Activated T-helper 1 cell treated with Interleukin-2 at 50 U/mL for 16 hours (primary cell): ENCODE results near the gene ZFP42.
"Not testable (repeated sequence)": the region's sequence is repeated elsewhere in the genome, so short reads cannot be mapped to it uniquely, and the experiment has no call there.

Experiments used
- DNase-seq: peaks from one replicate; pipeline ENCODE4 v3.0.0-alpha.2; 2020; ENCODE audit warnings: low read depth

Gene ZFP42

DNA sequence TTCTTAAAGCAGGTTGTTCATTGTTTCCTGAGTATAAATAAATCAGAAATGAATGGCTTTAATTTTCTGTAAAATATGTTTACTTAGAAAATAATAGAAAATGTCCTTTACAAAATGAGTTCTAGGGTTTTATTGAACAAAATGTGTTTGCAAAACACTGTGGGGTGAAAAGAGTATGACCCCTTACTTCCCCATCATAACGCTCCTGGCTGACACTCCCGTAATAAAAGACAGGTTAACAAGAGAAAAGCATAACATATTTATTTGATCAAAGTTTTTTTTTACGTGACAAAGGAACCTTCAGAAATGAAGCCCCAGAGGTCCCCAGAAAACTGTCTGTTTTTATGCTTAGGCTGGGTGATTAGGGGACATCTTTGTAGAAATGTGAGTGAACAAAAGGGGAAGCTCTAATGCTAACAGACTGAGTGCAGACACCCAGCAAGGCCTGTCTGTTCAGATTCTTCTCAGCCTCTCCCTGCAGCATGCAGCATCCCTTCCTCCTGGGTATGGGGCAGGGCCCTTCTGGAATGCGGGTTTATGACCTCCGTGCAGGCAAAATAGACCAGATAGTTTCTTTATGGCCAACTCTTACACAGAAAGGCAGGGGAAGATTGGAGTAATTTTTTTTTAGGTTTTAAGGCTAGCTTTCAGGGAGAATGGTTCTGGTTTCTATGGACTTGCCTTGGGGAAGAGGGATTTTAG, 26.1 kb downstream of the ZFP42 start:
- DNase-seq = no peak

DNA sequence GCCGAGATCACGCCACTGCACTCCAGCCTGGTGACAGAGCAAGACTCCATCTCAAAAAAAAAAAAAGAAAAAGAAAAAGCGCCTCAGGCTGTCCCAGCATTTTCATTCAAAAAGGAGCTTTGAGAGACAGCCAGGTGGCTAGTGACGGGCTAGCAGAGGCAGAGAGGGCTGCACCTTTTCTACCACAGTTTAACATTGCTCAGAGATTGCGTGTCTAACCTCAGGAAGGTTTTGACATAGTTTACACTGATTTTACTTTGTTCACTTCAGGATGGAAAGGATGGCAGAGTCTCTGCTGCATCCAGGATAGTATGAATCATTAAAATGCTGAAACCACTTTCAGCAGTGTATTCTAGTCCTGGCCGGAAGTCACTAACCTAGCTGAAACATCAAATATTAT, 28.1 kb downstream of the ZFP42 start:
- DNase-seq = no peak

DNA sequence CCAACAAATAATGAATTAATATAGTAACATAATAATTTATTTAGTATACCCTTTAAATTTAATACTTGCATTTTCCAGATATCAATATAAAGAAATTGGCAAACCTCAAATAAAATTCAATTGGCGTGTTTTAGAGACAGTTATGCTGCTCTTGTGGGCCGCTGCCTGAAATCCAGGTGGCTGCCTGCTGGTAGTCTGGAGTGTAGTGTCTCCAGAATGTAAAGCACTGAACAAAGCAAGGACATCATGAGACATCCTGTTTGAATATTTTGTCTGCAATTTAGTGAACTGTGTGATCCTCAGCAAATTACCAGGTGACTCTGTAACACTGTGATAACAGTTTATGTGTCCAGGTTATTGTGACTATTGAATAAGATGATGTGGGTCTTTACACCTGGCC, 29.9 kb downstream of the ZFP42 start:
- no peak for DNase-seq

DNA sequence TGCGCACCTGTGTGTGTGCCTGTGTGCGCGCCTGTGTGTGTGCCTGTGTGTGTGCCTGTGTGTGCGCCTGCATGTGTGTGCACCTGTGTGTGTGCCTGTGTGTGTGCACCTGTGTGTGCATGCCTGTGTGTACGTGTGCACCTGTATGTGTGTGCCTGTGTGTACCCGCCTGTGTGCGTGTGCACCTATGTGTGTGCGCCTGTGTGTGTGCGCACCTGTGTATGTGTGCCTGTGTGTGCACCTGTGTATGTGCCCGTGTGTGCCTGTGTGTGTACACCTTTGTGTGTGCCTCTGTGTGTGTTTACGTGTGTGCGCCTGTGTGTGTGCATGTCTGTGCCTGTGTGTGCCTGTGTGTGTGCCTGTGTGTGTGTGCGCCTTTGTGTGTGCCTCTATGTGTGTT, 33.5 kb downstream of the ZFP42 start:
- no peak for DNase-seq

DNA sequence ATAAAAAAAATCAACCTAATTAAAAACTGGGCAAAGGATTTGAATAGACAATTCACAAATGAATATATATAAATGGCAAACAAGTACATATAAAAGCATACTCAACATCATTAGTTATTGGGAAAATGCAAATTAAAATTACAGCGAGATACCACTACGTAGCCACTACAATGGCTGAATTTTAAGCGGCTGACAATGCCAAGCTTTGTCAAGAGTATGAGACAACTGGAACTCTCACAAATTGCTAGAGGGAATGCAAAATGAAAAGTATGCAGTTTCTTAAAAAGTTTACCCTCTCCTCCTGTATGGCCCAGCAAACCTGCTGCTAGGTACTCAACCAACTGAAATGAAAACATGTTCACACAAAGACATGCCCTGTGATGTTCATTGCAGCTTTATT, 34.8 kb downstream of the ZFP42 start:
- no peak for DNase-seq

DNA sequence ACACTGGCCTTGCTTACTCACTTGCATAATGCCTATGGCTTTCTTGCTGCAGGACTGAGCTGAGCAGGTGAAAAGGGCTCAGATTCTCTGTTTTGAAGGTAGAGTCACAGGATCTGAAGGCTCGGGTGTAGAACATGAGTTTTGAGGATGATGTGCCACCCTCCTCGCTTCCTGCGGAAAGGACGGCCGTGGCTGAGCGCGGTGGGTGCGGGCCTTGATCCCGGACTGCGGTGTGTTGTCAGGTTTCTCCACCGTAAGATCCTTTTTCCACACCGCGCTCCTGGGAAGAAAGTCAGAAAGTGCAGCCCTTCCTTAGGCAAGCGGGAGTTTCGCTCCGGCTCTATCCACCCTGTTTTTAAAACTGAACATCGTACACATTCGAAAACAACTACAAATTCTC, 36.2 kb downstream of the ZFP42 start:
- DNase-seq = no peak

DNA sequence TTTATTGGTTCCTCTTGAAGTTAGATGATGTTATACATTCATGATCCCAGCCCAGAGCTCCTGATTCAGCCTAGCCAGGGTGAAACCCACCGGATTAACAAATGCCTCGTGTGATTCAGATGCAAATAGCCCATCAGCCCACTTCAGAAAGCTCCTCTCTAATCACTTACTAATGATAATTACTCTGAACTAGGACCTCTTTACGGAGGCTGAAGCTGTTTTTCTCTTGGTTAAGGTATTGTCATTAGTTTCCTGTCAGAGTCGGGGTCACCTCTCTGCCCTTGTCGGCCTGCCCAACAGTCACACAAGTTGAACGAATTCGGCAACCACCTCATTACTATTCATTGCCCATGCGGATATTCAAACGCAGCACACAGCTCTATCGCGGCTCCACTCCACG, 36.6 kb downstream of the ZFP42 start:
- no peak for DNase-seq

DNA sequence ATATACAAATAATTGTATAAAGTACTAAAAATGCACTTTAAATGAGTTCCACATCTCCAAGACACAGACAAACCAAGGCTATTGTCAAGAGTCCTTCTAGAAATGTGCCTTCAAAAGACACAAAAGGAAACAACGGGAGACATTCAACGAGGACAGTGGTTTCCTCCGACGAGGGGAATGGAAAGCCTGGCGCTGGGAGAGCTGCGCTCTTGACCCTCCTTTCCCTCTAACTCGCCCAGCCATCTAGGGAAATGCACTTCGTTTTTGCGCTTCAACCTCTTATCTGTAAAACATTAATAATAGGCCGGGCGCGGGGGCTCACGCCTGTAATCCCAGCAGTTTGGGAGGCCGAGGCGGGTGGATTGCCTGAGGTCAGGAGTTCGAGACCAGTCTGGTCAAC, 37.0 kb downstream of the ZFP42 start:
- no peak for DNase-seq

DNA sequence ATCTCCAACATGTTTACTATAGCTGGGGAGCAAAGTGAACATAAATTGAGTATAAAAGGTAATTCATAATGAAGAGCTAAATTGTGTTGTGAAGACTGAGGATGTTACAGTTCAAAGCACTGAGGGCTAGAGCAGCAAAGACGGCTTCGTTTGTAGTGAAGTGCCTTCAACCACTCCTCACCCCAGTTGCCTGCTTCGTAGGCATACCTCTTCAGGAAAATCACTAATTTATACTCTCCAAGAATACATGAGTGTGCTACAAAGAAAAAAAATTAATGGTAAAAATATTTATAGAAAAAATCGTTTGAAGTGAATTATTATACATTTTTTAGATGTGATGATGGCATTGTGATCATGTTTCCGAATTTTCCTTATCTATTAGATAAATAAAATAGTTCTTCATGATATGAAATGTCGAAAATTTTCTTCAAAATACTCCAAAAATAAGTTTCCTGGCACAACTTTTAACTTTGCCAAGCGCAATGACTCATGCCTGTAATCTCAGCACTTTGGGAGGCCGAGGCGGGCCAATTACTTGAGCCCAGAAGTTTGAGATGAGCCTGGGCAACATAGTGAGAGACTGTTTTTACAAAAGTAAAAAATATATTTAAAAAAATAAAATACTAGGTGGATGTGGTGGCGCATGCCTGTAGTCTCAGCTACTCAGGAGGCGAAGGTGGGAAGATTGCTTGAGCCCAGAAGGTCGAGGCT, 41.6 kb downstream of the ZFP42 start:
- DNase-seq = no peak

DNA sequence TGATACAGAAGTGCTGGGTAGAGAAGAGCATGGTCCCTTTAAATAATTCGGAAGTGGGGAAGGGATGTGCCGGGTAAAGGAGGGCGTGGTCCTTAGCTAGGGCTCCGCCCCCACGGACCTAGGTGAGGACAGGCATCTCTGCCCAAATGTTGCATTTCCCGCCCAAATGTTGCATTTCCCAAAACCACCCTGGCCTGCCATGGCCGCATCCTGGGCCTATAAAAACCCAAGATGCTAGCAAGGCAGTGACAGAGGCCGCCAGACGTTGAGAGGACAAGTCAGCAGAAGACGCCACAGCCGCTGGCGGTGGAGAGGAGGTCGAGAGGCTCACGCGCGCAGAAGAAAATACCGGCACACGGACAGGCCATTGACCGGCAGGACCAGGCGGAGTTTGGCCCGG, 46.1 kb downstream of the ZFP42 start:
- no peak for DNase-seq

DNA sequence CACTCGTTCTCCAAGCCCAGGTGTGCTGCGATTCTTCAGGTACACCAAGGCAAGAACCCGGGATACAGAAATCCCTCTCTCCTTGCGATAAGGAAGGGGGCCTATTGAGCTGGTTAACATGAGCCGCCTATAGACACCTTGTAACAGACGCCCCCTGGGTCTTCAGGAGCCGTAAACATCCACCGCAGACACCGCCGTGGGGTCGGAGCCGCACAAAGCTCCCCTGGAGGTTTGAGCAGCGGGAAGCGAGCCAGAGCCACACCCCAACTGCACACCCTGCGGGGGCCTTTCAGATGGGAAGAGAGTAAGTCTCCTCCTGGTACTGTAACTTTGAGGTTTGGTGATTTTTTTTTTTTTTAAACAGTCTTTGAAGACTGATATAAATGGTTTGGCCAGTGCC, 46.6 kb downstream of the ZFP42 start:
- DNase-seq = no peak

DNA sequence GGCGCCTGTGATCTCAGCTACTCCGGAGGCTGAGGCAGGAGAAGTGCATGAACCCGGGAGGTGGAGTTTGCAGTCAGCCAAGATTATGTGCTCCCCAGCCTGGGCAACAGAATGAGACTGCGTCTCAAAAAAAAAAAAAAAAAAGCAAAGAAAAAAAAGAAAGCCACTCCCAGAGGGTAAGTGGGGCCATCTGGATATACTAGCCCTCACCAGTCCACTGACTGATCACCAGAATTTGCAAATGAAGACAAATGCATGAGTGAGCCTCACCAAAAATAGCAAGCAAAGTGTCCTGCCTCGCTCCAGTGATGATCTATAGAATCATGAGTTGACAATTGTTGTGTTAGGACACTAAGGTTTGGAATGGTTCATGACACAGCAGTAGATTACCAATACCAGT, 47.6 kb downstream of the ZFP42 start:
- no peak for DNase-seq

DNA sequence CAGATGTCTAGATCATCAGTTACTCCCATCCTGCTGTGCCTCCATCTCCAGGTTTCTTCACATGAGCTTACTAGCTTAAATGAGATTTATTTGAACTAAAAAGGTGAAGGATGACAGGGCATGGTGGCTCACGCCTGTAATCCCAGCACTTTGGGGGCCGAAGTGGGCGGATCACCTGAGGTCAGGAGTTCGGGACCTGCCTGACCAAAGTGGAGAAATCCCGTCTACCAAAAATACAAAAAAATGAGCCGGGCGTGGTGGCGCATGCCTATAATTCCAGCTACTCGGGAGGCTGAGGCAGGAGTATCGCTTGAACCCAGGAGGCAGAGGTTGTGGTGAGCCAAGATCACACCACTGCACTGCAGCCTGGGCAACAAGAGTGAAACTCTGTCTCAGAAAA, 49.9 kb downstream of the ZFP42 start:
- DNase-seq = not testable (repeated sequence)

DNA sequence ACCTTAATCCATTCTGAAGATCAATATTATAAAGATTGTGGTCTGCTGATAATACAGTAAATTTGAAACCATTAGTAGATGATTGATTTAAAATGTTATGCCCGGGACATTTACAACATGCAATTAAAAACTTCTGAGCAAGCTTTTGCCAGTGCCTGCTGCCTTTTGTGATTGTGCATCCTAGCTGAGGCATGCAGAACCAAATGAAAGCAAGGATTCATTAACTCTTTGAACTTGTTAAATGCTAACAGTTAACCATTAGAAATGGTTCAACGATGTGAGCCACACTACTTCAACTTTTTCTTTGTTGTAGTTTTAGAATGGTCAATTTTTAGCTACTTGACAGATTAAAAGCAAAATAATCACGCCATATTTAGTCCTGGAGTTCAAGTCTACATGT, 51.1 kb downstream of the ZFP42 start:
- no peak for DNase-seq

DNA sequence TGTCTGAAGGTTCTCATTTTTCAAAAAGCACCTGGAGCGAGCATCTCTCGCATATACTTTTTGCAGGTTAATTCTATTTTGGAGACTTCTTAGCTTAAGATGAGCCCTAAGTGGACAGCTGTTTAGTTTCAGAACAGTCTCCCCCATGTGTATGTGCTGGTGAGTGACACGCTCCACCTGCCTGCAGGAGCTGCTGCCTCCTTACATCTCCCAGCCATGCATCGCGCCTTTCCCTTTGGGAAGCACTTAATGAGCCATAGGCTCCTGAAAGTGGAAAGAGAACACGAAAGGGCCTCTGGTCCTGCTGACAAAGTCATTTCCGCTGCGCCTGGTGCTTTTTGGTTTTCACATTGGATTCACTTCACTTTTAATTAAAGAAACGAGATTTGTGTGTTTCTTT, 57.7 kb downstream of the ZFP42 start:
- no peak for DNase-seq
